COLO829 (cell line): Measurements from ENCODE around the gene CIAPIN1.
"Not testable (repeated sequence)": the region's sequence is repeated elsewhere in the genome, so short reads cannot be mapped to it uniquely, and the experiment has no call there.

ENCODE experiments used
- DNase-seq: peaks from one replicate; pipeline ENCODE4 v3.0.0; 2012; ENCODE audit warnings: low spot score

CIAPIN1 gene

DNA sequence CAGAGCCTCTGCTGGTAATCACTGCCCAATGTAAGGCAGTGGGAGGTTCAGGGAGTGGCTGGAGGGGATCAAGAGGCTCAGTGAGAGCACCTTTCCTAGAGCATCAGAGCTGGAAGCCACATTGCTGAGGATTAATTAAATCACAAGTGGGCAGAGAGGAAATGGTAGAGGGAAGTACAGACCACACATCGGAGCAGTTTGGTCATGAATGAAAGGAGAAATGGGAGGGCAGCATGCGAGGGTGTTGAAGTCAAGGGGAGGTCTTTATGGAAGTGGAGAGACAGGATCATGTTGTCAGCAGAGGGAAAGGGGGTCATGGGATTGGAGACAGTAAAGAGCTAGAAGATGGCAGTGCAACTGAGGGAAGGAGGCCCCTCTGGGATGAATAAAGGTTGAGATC lies 40.3 kb downstream of the CIAPIN1 start:
- no peak for DNase-seq

DNA sequence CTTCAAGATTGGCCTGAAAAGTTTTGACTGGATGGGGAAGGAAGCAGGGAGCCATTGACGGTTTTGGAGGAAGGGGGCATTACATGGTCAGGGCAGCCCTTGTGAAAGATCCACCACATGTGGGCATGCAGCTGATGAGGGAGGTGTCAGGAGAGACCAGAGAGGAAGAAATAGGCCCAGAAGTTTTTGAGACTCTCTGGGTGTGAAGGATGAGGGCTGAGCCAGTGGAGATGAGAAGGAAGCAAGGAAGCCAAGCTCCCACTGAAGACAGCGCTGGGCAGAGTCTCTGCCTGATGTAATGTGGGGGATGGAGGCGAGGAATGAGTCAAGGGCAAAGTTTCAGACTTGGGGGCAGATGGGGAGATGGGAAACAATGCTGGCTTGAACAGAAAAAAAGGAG lies 42.1 kb downstream of the CIAPIN1 start:
- no peak for DNase-seq

DNA sequence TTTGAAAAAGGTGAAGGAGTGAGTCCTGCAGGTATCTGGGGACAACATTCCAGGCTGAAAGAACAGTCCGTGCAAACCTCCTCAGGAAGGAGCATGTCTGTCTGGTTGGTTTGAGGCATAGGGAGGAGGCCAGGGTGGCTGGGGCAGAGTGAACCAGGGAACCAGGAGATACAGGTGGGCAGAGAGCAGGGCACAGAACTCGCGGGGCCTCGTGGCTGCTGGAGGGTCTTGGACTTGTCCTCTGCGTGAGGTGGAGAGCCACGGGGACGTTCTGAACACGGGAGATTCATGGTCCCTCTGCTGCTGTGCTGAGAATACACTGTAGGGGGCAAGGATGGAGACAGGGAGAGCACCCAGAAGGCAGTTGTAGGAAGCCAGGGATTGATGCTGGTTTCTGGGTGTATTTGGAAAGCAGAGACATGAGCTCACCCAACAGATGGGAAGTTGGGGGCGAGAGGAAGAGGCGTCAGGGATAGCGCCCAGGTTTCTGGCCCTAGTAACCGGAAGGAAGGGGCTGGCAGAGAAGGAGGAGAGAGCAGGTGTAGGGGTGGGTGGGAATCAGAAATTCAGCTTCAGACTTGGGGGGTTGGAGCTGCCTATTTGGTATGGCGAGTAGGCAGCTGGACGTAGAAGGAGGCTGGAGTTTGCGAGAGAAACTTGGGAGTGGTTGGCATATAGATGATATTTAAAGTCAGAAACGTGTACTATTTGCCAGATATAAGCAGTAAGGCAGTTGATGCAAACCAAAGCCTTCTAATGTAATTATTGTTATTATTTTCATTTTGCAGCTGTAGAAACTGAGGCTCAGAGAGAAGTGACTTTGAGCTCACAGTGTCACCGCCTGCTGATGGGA lies 43.0 kb downstream of the CIAPIN1 start, which contains the start of gene CCL17:
Gene CCL17, plus strand, starts transcription at position 803 of the 853 bp plus-strand sequence. CDS start 9,166 bp downstream, outside the sequence.
- DNase-seq, result no peak

DNA sequence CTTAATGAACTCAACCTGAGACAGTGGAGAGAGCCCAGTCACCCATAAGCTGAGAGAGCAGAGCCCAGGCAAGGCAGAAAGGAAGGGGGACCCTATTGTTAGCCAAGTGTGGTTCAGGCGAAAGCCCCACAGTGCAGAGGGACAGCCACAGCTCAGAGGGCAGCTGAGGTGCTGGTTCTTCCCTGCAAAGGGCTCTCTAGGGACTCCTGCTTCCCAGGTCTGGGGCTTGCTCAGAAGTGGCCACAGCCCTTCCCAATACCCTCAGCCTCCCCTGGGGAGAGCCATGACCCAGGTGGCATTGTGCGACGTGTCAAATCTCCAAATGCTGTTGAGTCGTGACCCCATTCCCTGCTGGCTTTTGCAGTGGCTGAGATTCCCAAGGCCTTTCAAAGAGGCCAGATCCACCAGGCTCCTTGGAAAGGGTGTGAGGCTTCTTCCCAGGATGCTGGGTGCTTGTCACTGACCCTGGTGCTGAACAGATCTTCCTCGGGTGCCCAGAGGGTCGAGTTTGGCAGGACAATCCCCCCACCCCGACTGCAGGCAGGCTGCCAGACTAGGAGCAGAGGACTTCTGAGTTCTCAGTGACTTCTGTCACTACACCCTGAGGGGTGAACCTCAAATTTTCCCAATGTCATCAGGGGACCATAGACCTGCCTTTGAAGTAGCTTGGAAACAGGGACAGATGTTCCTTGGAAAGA lies 45.1 kb downstream of the CIAPIN1 start:
- no peak for DNase-seq

DNA sequence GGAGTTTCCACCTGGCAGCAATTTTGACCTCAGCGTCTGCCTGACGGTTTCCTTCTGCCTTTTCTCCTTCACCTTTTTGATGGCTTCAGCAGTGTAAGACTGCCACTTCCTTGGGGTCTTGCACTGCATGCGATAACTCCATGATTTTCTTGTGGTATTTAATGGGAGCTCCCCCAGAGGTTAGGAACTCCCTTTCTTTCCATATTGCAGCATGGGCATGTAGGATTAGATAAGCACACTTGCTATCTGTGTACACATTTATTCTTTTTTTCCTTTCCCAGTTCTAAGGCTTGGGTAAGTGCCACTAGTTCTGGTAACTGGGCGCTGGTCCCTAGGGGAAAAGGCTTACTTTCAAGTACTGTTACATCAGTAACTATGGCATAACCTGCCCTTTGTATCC lies 49.7 kb downstream of the CIAPIN1 start:
- DNase-seq, result not testable (repeated sequence)

DNA sequence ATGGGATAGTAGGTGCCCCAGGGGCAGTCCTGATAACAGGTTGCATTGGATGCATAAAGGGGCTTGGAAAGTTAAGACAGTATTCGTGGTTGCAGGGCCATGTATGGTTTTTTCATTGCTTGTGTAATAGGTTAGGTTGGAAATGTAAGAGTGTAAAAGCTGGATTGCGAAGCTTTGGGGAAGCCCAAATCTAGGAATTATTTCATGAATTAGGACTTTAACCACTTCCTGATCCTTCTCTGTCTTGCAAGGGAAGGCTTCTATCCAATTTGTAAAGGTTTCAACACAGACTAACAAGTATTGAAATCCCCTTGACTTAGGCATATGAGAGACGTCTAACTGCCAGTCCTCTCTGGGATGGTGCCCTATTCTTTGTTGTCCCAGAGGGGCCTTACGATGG lies 50.4 kb downstream of the CIAPIN1 start:
- no peak for DNase-seq

DNA sequence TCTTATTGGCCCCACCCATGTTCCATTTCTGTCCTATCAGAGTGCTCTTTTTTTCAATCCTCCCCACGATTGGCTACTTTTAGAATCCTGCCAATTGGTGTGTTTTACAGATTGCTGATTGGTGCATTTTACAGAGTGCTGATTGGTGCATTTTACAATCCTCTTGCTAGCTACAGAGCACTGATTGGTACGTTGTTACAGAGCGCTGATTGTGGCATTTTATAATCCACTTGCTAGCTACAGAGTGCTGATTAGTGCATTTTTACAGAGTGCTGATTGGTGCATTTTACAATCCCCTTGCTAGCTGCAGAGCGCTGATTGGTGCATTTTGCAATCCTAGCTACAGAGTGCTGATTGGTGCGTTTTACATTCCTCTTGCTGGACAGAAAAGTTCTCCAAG lies 52.2 kb downstream of the CIAPIN1 start:
- DNase-seq, result no peak

DNA sequence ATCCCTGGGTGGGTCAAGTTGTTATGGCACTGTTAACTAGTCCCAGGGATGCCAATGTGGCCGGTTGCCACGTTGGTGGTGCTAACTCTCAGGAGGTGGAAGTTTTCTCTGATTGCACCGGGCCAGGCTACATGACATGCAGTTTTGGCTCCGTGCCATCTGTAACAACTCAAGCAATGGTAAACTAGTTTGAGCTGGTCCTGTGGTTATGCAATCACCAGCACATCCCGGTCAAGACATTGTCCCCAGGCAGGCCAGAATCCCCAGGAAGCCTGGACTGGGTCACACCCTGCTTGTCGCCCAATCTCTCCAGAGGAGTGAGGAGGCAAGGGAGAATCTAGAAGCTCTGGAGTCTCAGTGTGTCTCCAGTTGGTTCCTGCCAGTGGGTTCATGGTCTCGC lies 52.7 kb downstream of the CIAPIN1 start:
- DNase-seq, result no peak

DNA sequence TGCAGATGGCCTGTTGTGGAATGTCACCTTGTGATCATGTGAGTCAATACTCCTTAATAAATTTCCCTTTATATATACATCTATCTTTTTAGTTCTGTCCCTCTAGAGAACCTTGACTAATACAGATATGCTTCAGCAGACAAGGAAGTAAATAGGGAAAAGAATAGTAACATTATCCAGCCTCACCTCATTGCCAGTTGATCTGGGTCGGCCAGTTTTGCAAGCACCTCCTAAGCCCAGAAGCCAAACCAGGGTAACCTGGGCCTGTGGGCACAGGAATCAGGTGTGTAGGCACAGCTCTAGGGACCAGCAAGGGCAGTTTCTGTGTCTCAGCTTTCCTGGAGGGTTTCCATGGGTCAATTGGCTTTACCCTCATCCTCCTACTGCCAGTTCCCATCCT lies 54.5 kb downstream of the CIAPIN1 start:
- DNase-seq, result no peak

DNA sequence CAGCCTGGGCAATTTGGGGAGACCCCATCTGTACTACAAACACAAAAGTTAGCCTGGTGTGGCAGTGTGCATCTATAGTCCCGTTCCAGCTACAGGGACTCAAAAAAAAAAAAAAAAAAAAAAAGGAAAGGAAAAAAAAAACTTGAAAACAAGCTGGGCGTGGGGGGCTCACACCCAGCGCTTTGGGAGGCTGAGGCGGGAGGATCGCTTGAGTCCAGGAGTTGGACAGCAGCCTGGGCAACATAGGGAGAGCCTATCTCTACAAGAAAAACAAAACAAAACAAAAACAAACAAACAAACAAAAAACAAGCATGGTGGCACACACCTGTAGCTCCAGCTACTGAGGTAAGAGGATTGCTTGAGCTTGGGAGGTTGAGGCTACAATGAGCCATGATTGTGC lies 55.5 kb downstream of the CIAPIN1 start:
- DNase-seq, result no peak

DNA sequence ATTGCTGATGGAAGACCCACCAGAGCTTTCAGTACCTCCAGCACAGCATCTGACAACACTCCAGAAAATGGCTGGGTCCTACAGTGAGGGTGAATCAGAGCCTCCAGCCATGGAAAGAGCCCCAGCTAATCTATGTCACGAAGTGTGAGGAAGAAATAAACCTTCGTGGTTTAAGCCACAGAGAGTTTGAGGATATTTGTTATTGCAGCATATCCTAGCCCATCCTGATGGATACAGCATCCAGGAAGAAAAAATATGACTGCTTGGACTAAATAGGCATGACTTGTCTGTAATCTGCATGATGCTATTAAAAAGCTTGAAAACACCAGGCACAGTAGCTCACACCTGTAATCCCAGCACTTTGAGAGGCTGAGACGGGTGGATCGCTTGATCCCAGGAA lies 55.9 kb downstream of the CIAPIN1 start:
- DNase-seq, result no peak

DNA sequence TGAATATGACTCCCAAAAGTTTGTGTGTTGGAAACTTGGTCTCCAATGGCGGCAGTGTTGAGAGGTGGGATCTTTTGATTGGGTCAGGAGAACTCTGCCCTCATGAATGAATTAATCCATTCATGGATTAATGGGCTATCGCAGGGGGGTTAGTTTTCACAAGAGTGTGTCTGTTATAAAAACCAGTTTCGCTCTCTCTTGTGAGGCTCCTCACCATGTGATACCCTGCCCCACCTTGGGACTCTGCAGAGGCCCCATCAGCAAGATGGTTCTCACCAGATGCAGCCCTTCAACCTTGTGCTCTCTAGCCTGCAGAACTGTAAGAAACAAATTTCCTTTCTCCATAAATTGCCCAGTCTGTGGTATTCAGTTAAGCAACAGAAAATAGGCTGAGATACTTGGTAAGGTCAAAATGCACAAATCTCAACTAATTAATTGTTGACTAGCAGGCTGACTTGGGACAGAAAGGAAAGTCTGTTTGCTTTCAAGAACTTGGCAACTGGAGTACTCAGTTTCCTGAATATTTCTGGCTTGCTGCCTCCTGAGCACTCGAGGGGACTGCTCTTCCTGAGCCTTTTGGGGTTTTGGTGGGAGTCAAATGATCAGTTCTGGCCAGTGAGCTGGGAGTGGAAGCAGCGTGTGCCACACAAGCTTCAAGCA lies 56.4 kb downstream of the CIAPIN1 start:
- DNase-seq, result peak; percentile 47

DNA sequence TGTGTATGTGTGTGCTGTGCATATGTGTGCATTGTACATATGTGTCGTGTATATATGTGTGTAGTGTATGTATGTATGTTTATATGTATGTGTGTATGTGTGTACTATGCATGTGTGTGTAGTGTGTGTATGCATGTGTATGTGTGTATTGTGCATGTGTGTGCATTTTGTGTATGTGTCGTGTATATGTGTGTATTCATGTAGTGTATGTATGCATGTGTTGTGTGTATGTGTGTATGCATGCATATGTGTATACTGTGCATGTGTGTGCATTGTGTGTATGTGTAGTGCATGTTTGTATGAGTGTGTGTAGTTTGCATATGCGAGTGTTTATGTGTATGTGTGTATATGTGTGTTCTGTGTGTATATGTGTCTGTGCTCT lies 58.1 kb downstream of the CIAPIN1 start:
- no peak for DNase-seq

DNA sequence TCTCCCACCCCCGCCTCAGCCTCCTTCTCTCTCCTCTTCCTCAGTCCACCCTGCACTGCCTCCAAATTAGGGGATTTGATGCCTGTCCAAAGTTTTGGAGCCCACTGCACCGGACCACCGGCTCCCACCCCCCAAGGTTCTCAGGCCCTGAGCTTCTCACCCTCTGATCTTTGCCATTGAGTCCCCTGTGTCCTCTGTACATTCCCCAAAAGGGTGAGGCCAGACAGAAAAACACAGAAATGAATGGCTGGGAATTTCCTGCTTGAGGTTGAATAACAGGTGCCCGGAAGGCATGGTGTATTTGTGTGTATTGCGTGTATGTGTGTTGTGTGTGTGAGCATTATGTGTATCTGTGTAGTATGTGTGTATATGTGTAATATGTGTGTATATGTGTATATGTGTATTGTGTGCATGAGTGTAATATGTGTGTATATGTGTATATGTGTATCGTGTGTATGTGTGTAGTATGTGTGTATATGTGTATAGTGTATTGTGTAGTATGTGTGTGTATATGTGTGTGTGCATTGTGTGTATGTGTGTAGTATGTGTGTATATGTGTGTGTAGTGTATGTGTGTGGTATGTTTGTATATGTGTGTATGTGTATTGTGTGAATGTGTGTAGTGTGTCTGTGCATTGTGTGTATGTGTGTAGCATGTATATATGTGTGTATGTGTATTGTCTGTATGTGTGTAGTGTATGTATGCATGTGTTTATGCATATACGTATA lies 58.7 kb downstream of the CIAPIN1 start:
- DNase-seq, result no peak

DNA sequence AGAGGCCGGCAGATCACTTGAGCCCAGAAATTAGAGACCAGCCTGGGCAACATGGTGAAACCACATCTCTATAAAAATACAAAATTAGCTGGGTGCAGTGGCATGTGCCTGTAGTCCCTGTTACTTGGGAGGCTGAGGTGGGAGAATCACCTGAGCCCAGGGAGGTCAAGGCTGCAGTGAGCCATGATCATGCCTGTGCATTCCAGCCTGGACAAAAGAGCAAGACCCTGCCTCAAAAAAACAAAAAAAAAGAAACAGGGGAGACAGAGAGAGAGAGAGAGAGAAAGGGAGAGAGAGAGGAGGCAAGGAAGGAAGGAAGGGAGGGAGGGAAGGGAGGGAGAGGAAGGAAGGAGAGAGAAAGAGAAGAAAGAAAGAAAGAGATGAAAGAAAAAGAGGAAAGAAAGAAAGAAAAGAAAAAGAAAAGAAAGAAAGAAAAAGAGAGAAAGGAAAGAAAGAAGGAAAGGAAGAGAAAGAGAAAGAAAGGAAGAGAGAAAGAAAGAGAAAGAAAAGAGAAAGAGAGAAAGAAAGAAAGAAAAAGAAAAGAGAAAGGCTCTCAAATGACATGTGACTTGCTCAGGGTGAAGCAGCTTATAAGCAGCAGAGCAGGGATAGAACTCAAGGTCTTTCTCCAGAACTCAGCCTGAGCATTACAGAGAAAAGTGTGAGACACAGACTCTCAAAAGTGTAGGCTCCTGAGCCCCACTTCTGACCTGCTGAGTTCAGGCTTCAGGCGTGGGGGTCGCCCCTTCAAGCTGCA lies 59.4 kb downstream of the CIAPIN1 start:
- no peak for DNase-seq

DNA sequence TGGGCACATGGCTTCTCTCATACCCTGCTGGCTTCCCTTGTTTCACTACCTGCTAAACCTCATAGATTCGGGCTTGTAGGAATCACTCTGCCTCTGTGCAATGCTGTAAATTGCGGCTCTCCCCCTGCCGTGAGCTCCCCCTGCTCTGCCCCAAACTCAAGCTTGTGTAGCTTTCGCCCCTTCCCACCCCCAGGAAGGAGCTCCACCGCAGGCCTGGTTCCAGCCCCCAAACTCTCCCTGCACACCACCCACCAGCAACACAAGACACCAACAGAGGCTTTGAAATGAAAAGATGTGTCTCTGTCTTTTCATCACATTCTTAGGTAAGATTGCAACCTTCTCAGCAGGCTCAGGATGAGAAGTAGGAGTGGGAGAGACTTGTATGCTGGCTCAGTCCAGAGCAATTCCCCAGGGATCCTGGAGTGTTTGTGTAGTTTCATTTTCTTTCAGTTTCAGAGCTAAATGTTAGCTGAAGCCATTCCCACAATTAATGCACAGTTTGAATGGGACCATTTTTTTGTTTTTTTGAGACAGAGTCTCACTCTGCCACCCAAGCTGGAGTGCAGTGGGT lies 60.7 kb downstream of the CIAPIN1 start:
- DNase-seq, result peak; percentile 53

DNA sequence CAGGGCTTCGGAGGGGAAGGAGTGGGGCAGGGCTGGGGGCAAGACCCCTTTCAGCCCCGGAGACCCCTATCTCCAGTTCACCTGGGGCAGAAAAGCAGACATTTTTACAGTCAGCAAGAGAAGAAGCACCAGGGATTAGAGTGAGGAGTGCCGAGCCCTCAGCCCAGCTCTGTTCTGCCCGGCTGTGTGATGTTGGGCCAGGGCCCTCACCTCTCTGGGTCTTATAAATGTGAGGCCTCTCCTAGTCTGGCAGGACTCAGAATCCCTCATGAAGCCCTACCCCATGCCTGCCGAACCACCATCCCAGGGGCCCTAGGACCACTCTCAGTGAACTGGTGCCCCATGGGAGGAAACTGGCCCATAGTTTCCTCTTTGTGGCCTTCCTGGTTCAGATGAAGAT lies 62.1 kb downstream of the CIAPIN1 start:
- no peak for DNase-seq

DNA sequence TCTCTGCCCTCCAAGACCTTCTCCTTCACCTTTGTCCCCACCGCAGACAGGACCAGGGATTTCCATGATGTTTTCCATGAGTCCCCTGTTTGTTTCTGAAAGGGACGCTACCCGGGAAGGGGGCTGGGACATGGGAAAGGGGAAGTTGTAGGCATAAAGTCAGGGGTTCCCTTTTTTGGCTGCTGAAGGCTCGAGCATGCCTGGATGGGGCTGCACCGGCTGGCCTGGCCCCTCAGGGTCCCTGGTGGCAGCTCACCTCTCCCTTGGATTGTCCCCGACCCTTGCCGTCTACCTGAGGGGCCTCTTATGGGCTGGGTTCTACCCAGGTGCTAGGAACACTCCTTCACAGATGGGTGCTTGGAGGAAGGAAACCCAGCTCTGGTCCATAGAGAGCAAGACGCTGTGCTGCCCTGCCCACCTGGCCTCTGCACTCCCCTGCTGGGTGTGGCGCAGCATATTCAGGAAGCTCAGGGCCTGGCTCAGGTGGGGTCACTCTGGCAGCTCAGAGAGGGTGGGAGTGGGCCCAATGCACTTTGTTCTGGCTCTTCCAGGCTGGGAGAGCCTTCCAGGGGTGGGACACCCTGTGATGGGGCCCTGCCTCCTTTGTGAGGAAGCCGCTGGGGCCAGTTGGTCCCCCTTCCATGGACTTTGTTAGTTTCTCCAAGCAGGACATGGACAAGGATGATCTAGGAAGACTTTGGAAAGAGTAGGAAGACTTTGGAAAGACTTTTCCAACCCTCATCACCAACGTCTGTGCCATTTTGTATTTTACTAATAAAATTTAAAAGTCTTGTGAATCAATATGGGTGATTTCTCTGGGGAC lies 62.7 kb downstream of the CIAPIN1 start:
- no peak for DNase-seq

DNA sequence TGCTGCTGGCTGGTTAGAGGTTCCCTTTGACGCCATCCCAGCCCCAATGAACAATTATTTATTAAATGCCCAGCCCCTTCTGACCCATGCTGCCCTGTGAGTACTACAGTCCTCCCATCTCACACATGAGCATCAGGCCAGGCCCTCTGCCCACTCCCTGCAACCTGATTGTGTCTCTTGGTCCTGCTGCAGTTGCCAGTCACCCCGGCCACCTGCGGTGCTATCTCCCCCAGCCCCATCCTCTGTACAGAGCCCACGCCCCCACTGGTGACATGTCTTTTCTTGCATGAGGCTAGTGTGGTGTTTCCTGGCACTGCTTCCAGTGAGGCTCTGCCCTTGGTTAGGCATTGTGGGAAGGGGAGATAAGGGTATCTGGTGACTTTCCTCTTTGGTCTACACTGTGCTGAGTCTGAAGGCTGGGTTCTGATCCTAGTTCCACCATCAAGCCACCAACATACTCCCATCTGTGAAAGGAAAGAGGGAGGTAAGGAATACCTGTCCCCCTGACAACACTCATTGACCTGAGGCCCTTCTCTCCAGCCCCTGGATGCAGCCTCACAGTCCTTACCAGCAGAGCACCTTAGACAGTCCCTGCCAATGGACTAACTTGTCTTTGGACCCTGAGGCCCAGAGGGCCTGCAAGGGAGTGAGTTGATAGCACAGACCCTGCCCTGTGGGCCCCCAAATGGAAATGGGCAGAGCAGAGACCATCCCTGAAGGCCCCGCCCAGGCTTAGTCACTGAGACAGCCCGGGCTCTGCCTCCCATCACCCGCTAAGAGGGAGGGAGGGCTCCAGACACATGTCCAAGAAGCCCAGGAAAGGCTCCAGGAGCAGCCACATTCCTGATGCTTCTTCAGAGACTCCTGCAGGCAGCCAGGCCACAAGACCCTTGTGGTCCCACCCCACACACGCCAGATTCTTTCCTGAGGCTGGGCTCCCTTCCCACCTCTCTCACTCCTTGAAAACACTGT lies 63.6 kb downstream of the CIAPIN1 start:
- DNase-seq, result peak; percentile 13
